Measurements from ENCODE around the gene PLSCR3.
"Not testable (repeated sequence)": the region's sequence is repeated elsewhere in the genome, so short reads cannot be mapped to it uniquely, and the experiment has no call there.

PLSCR3 gene

DNA sequence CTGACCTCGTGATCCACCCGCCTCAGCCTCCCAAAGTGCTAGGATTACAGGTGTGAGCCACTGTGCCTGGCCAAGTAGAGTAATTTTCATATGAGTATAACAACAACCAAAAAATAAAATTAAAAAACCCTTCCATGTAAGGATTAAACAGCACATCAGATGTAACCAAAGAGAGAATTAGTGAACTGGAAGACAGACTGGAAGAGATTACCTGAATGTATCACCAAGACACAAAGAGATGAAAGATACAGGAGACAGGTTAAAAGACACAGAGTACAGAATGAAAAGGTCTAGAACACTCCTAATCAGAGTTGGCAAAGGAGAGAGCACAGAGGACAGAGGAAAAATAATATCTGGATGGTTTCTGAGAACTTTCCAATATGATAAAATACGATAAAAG is 15.2 kb downstream of the PLSCR3 start:
- DNase-seq, result no peak

DNA sequence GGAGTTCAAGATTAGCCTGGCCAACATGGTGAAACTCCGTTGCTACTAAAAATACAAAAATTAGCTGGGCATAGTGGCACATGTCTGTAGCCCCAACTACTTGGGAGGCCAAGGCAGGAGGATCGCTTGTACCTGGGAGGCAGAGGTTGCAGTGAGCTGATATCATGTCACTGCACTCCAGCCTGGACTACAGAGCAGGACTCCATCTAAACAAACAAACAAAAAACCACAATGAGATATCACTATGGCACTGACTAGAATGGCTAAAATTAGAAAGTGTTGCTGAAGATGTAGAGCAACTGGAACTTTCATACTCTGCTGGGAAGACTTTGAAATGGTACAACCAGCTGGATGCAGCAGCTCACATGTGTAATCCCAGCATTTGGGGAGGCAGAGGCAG is 20.0 kb downstream of the PLSCR3 start:
- DNase-seq, result no peak

DNA sequence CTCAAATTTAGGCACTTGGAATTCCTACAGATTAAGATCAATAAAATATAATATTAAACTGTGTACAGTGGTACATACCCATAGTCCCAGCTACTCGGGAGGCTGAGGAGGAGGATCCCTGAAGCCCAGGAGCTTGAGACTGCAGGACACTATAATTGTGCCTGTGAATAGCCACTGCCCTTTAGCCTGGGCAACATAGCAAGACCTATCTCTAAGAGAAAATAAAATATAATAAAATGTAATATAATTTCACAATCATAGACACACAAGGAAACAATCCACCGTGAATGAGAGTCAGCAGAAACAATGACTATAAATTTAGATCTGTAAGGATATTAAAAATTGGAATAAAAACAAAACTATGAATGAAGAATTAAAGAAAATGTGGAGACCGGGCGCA is 23.5 kb downstream of the PLSCR3 start:
- no peak for DNase-seq

DNA sequence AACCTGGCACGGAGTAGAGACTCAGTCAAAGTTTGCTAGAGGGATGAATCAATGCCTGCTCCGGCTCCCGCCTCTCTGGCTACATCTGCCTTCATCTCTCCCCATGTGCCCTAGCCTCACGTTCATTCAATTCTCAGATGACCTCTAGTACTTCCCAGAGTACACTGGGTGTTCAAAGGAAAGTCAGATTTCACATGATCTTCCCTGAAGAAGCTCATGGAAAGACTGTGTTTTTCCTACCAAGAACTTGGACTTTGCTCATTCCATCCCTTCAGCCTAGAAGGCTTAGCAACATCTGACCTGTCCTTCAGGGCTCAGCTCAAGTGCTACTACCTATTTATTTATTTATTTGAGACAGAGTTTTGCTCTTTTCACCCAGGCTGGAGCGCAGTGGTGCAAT is 24.5 kb downstream of the PLSCR3 start:
- no peak for DNase-seq

DNA sequence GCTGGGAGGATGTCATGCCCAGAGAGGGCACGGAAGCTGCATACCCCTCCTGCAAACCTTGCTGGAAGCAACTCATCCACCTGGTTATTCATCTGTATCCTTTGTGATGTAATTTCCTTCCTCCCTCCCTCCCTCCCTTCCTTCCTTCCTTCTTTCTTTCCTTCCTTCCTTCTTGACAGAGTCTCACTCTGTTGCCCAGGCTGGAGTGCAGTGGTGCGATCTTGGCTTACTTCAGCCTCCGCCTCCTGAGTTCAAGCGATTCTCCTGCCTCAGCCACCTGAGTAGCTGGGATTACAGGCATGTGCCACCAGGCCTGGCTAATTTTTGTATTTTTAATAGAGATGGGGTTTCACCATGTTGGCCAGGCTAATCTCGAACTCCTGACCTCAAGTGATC is 25.7 kb downstream of the PLSCR3 start:
- DNase-seq, result not testable (repeated sequence)

DNA sequence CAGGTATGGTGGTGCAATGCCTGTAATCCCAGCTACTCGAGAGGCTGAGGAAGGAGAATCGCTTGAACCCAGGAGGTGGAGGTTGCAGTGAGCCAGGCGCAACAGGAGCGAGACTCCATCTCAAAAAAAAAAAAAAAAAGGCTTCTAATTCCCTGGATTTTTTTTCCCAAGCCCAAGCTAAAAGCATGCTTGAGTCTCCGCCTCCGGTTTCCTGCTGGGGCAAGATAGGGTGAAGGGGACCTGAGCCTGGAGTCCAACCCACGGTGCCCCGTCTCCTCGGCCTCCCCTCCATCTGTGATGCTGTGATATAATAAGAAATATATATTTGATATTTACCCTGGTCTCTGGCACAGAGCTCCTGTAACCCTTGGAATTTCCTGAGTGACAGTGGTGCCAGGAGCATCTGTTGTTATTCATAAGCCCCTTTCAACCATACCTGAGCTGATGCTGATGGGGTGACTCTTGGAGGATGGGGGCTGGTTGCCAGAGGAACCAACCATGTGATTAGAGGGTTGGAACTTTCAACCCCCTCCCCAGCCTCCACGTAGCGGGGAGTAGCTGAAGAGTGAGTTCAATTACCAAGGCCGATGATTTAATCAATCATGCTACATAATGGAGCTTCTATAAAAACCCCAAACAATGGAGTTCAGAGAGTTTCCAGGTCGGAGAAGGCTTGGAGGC is 26.3 kb downstream of the PLSCR3 start:
- DNase-seq, result no peak

DNA sequence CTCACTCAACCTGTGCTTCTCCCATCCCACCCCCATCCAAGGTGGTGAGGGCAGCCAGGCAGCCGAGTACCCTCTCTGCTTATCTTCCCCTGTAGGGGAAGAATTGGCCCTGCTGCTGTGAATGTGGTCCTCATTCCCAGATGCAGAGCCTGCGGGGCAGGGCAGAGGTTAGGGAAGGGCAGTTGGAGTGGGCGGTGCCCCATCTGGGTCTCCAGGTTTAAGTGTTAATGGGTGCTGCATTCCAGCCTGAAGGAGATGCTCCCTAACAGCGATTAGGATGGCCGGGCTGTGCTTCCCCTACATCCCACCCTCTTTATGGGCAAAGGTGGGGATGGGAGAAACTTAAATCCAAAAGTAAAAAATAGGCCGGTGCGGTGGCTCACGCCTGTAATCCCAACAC is 27.2 kb downstream of the PLSCR3 start:
- no peak for DNase-seq

DNA sequence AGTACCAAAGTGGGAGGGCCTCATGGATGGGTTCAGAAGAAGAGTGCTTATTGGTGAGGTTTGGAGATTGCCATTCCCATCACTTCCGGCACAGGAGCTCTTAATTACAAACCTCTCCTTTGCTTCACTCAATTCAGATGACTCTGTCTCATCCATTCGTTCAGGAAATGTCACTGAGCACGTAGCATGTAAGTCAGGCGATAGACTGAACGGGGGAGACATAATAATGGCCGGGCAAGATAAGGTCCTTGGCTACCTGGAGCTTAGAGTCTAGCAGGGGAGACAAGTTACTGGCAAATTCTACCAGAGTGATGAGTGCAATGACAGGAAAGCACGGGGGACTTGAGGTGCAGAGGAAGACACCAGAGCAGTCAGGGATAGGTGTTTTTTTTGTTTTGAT is 28.4 kb downstream of the PLSCR3 start:
- not testable (repeated sequence) for DNase-seq

DNA sequence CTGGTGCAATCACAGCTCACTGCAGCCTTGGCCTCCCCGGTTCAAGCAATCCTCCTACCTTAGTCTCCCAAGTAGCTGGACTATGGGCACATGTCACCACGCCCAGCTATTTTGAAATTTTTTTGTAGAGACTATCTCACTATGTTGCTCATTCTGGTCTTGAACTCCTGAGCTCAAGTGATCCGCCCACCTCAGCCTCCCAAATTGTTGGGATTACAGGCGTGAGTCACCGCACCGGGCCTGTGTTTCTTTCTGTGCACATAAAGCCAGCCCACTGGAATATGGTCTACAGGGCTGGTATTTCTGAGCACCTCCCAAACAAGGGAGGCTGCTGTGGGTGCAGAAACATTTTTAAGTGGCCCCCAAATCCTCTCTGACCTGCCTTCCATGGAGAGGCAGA is 31.0 kb downstream of the PLSCR3 start:
- DNase-seq, result no peak

DNA sequence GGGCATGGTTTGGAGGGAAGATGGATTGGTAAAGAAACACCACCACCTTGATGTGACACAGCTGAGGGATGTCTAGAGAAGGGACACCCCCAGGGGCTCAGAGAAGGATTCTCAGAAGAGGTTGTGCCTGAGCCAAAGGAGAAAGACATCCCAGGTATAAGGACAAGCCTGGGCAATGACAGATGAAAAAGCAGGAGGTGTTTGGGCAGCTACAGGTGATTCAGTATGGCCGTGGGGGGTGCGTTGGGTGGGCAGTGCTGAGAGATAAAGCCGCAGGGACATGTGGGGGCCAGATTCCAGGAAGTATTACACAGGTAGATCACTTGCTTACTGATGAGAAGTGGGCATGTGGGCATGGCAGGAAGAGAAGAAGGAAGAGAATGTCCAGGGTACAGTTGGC is 32.4 kb downstream of the PLSCR3 start:
- DNase-seq, result no peak

DNA sequence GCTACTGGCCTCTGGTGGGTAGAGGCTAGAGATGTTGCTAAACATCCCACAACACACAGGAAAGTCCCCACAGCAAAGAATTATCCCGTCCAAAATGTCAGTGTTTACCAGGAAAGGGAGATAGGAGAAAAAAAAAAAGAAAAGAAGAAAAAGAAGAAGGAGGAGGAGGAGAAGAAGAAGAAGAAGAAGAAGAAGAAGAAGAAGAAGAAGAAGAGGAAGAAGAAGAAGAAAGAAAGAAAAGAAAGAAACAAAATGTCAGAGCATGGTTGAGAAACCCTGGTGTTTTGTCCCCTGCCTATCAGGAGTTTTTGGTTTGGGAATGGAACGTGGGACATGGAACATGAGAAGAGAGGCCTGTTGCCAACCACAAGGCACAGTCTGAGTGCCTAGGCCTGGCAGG is 36.9 kb downstream of the PLSCR3 start:
- no peak for DNase-seq

DNA sequence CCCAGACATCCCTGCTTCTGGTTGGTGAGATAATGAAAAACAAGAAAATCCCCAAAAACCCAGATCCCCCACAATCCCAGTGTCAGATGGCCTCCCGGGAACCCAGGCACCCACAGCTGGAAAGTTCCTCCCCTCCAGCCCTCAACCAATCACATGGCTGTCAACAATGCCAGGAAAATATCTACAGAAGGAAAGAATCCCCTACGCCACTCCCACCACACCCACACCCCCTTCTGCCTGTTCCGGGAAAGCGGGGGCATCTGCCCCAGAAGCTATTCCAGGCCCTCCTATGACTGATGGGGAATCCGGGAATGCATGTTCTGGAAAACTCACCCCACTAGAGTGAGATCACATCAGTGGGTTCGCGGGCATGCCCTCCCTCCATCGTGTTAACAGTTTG is 37.6 kb downstream of the PLSCR3 start:
- DNase-seq, result no peak

DNA sequence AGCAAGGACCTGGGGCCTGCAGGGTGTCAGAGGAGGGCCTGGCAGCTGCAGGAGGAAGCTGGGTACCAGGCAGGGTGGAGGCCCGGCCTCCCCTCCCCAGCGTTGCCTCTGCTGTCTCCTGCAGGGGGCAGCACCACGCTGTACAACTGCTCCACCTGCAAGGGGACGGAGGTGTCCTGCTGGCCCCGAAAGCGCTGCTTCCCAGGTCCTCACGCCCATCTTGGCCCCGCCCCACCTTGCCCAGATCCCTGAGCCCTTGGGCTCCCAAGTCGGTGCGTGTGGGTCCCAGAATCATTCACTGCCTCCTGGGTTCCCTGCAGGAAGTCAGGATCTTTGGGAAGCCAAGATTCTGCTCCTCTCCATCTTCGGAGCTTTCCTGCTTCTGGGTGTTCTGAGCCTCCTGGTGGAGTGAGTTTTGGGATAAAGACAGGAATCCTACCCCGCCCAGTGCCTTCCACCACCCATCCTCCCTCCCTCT is 38.2 kb downstream of the PLSCR3 start:
- DNase-seq, result peak; percentile 84

DNA sequence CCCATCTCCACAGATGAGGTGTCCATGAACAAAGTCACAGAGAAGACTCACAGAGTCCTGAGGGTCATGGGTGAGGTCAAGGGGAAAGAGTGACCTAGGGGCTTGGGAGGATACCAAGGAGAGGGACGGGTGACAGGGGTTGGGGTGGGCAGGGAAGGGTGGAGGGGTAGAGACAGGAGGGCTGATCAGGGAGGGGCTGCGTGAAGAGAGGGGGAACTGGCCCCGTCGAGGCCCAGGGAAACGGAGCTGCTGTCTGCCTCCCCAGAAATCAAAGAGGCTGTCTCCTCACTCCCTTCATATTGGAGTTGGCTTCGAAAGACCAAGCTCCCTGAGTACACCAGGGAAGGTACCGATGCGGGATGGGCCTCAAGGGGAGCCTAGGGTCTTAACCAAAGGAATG is 38.8 kb downstream of the PLSCR3 start:
- no peak for DNase-seq

DNA sequence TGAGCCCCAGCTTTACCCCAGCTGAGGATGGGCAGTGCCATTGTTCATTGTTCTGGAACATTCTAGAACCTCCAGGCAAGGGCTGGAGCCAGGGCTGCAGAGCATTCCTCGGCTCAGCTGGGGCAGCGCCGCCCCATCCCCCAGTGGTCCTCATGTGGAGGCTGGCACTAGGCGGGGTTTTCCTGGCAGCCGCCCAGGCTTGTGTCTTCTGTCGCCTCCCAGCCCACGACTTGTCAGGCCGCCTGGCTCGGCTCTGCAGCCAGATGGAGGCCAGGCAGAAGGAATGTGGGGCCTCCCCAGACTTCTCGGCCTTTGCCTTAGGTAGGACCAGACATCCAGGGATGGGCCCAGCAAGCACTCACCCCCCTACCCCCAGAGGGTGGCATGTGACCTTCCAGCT is 39.3 kb downstream of the PLSCR3 start, which contains the start of gene TMEM95:
Gene TMEM95, plus strand, starts transcription at position 104 of the 400 bp plus-strand sequence. Its CDS starts 49 bp downstream, at position 153.
- DNase-seq, result no peak

DNA sequence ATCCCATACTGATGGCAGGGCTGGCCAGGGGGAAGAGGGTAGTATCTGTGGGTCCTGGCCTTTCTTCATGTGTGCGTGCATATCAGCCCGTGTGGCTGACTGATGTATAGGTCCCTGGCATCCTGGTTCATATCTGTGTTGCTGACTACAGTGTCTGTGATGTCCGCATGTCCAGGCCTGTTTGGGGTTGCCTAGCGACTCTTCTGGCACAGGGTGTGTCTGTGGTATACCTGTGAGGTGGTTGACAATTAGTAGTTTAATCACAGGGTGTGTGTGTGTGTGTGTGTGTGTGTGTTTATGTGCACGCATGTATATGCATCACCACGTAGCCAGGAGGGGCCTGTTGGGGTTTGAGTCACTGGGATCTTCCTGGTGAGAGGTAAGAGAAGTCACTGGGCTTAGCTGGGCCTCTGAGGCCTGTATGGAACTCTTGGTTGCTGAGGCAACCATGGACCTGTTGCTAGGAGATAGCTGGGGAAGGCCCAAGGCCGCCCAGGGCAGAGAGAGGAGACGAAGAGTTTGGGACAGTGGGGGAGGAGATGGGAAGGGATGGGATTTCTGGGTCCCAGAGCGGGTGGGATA is 40.0 kb downstream of the PLSCR3 start:
- no peak for DNase-seq

DNA sequence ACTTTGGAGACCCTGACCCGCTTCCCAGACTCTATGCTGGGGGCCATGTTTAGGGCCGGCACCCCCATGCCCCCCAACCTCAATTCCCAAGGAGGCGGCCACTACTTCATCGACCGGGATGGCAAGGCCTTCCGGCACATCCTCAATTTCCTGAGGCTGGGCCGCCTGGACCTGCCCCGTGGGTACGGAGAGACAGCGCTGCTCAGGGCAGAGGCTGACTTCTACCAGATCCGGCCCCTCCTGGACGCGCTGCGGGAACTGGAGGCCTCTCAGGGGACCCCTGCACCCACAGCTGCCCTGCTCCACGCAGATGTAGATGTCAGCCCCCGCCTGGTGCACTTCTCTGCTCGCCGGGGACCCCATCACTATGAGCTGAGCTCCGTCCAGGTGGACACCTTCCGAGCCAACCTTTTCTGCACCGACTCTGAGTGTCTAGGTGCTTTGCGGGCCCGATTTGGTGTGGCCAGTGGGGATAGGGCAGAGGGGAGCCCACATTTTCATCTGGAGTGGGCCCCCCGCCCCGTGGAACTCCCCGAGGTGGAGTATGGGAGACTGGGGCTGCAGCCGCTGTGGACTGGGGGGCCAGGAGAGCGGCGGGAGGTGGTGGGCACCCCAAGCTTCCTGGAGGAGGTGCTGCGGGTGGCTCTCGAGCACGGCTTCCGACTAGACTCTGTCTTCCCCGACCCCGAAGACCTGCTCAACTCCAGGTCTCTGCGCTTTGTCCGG is 41.3 kb downstream of the PLSCR3 start:
- DNase-seq, result no peak

DNA sequence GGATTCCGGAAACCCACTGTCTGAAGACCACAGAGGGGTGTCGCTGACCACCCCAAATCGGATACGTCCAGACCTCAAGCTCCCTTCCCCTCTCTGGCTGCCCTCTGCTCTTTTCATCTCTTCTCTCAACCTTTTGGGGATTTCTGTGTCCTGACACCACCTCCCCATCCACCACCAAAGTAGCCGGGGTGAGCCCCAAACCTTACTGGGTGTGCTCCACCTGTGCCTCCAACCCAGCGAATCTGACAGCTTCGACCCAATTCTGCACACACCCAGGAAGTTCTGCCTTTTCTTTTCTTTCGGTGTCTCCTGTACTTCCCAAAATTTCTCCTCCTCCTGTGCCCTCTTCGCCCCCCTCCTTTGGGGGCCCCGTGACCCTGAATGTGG is 41.8 kb downstream of the PLSCR3 start:
- no peak for DNase-seq

DNA sequence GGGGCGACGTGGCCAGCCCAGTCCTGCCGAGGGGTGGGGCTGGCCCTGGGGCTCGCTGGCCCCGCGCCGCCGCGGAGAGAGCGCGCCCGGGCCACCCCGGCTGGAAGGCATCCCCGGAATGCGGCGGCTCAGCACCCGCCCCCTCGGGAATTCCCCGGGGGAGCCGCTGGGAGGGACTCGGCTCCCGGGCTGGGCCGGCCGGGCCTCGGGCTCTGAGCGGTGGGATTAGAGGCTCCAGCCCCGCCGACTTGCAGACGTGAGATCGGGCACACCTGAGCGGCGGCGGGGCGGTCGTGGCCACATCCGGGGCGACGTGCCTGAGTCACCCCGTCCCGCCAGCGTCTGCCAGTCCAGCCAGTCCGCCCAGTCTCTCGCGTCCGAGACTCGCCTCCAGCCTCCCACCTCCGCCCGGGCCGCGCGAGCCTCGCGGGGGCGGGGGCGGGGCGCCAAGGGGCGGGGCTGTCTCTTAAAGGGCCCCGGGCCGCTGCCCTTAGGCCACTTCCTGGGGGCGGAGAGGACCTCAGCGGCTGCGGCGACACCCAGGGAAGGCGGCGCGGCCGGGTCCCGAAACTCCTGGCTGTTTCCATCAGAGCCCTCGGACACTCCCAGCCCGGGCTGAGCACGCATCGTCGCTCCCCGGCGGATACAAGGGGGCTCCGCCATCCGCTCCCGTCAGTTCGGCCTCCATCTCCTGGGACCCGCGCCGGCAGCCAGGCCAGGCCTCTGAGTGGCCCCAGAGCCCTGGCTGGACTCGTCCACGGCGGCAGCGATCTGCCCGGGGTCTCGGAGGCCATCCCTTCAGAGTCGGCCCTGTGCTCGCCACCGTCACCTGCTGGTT is 42.4 kb downstream of the PLSCR3 start, which contains the start of gene KCTD11:
Gene KCTD11, plus strand, starts transcription at position 498 of the 838 bp plus-strand sequence.
- peak; percentile 68 for DNase-seq

DNA sequence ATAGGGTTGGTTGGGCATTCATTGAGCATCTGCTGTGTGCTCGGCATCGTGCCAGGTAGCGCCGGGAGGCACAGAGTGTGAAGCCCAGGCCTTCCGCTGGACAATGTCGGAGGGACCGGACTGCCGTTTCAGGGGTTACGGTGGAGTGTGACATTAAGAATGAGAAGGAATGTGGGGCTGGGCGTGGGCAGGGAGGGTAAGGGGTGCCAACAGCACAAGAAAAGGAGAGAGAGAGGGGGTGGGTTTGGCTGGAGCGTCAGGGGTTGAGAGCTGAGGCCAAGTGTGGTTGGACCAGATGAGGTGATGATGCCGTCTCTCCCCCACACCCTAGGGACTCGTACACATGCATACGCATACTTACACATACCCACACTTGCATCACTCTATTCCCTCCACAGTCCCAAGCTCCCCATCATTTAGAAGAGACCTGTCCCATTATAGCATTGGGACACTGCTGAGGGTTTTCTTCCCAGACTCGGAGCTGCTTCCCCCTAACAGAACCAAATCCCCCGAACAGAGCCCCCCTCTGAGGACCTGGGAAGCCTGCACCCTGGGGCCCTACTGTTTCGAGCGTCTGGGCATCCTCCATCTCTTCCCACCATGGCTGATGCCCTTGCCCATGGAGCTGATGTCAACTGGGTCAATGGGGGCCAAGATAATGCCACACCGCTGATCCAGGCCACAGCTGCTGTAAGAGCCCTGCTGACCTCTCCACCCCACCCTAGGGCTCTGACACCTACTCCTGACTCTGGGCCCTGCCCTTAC is 45.7 kb downstream of the PLSCR3 start:
- DNase-seq, result no peak

DNA sequence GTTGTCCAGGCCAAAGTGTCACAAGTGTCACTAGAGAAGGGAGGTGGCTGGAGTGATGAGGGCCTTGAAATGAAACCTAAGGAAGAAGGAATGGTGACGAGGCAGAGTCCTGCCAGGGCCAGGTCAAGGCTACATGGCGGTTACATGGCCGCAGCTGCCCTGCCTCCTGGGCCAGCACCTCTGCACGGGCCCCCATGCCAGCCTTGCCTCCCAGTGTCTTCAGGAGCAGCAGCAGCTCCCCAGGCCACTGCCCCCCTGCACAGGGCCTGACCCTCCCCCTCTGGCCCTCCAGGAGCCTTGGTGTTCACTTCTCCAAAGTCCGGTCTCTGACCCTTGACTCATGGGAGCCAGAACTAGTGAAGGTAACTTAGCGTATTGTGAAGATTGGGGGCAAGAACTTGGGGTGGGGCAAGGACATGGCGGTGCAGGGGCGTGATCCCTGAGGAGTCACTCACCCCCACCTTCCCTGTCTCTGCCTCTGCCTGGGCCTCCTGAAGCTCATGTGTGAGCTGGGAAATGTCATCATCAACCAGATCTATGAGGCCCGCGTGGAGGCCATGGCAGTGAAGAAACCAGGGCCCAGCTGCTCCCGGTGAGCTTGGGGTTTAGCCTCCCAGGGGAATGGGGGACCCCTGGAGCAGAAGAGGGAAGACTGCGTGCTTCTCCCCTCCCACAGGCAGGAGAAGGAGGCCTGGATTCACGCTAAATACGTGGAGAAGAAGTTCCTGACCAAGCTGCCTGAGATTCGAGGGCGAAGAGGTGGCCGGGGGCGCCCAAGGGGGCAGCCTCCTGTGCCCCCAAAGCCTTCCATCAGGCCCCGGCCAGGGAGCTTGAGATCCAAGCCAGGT is 46.5 kb downstream of the PLSCR3 start:
- DNase-seq, result no peak
